NCI-H1694 treated with DMSO at 0.1 percent for 48 hours (cell line): ENCODE data around the gene PIAS1.
"Not testable (repeated sequence)": the region's sequence is repeated elsewhere in the genome, so short reads cannot be mapped to it uniquely, and the experiment has no call there.

Experiments used
- DNase-seq: peaks from one replicate; lab custom pipeline; 2025; lab: John Stamatoyannopoulos, UW

Gene PIAS1

GRCh38 chr15:68034719-68035293 lies 19.3 kb upstream of the PIAS1 start:
- no peak for DNase-seq

GRCh38 chr15:68038246-68038645 lies 15.9 kb upstream of the PIAS1 start:
- no peak for DNase-seq

- no peak for DNase-seq
These were observed 14.0 kb upstream of the PIAS1 start for GRCh38 chr15:68040144-68040543.

GRCh38 chr15:68042156-68042854 lies 11.8 kb upstream of the PIAS1 start:
- DNase-seq: no peak

- no peak for DNase-seq
These were observed 11.3 kb upstream of the PIAS1 start for GRCh38 chr15:68042855-68043222.

GRCh38 chr15:68045289-68046265 lies 8.5 kb upstream of the PIAS1 start:
- no peak for DNase-seq

GRCh38 chr15:68047826-68048225 lies 6.3 kb upstream of the PIAS1 start:
- DNase-seq: no peak

- no peak for DNase-seq
These were observed 3.0 kb upstream of the PIAS1 start for GRCh38 chr15:68051109-68051508.

GRCh38 chr15:68051907-68052306 lies 2.2 kb upstream of the PIAS1 start:
- no peak for DNase-seq

- DNase-seq: no peak
These were observed 1.7 kb upstream of the PIAS1 start for GRCh38 chr15:68052431-68052830.

GRCh38 chr15:68053001-68053400 lies 1.1 kb upstream of the PIAS1 start:
- no peak for DNase-seq

GRCh38 chr15:68054628-68055223 lies 611 bp downstream of the PIAS1 start:
- peak; percentile 29 for DNase-seq

- DNase-seq: peak; percentile 53
These were observed 1.1 kb downstream of the PIAS1 start for GRCh38 chr15:68055224-68055705.

GRCh38 chr15:68056097-68056865 lies 2.2 kb downstream of the PIAS1 start:
- DNase-seq: no peak

GRCh38 chr15:68057034-68057433 lies 2.9 kb downstream of the PIAS1 start:
- DNase-seq: no peak

GRCh38 chr15:68057758-68058157 lies 3.6 kb downstream of the PIAS1 start:
- no peak for DNase-seq

- DNase-seq: not testable (repeated sequence)
These were observed 4.9 kb downstream of the PIAS1 start for GRCh38 chr15:68058970-68059369.

- DNase-seq: no peak
These were observed 5.5 kb downstream of the PIAS1 start for GRCh38 chr15:68059630-68060029.

- DNase-seq: no peak
These were observed 7.1 kb downstream of the PIAS1 start for GRCh38 chr15:68061171-68061570.

GRCh38 chr15:68061602-68062001 lies 7.5 kb downstream of the PIAS1 start:
- no peak for DNase-seq

- DNase-seq: no peak
These were observed 8.1 kb downstream of the PIAS1 start for GRCh38 chr15:68062214-68062613.
